ENCODE results near the gene ITPKC. TPM values are rescaled to one million over a fixed set of nuclear protein-coding genes. Genes with fewer than 3 reads are reported as not detected.

Gene ITPKC
- total and polyA plus RNA-seq, 2 of the 13 experiments (the other 11 are each of a cell fraction or from before 2014, with no cell fraction given): 6.9 to 11.2 TPM

DNA sequence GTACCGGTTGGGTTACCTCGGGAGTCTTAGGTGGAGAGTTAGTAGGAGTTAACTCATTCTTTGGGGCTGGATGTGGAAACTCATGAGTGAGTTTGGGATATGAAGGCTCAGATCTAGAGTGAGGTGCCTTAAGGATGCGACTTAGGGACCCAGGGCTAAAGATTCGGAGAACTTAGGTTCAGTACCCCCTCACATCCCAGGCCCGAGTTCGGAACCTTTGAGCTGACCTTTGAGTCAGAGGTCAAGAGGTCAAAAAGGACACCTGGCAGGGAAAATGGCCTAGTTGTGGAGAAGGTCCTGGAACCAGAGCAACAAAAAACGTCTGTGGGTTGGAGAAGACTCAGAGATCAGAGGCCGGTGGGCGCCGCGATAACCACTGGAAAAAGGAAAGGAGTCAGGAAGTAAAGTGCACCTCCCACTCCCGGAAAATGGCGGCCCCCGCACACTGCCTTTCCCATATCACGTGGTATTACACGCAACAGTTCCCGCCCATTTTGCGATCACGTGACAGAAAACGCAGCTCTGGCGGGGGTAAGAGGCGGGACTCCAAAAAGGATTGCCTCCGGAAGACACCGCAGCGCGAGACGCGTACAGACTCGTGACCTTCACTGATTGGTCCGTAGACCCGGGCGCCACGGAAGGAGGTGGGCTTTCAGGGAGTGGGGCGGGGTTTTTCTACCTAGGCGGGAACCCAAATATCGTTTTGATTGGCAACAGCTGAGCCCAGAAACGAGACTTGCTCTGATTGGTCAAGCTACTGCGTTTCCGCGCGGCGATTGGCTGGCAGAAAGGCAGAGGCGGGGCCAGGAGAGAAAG lies 33.4 kb downstream of the ITPKC start, which contains the start of gene ACTMAP (continued):
- TF ChIP-seq ZFP36L1 (CRISPR knock-in tag; IDR thresholded peaks at IDR 0.05): no peak
- TF ChIP-seq GLI4 (CRISPR knock-in tag; IDR thresholded peaks at IDR 0.05; ENCODE audit: borderline replicate concordance): no peak
- no peak for TF ChIP-seq JUN (CRISPR knock-in tag; IDR thresholded peaks at IDR 0.05)
- no peak for TF ChIP-seq NFE2L1 (CRISPR knock-in tag; IDR thresholded peaks at IDR 0.05; ENCODE audit: borderline replicate concordance)
- no peak for TF ChIP-seq NAIF1 (CRISPR knock-in tag; IDR thresholded peaks at IDR 0.05; ENCODE audit: borderline replicate concordance)
- TF ChIP-seq, protein P1, sequence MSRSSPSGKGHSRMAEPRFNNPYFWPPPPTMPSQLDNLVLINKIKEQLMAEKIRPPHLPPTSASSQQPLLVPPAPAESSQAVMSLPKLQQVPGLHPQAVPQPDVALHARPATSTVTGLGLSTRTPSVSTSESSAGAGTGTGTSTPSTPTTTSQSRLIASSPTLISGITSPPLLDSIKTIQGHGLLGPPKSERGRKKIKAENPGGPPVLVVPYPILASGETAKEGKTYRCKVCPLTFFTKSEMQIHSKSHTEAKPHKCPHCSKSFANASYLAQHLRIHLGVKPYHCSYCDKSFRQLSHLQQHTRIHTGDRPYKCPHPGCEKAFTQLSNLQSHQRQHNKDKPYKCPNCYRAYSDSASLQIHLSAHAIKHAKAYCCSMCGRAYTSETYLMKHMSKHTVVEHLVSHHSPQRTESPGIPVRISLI (CRISPR knock-in tag; IDR thresholded peaks at IDR 0.05; ENCODE audit: borderline replicate concordance): no peak
- TF ChIP-seq, protein P2, sequence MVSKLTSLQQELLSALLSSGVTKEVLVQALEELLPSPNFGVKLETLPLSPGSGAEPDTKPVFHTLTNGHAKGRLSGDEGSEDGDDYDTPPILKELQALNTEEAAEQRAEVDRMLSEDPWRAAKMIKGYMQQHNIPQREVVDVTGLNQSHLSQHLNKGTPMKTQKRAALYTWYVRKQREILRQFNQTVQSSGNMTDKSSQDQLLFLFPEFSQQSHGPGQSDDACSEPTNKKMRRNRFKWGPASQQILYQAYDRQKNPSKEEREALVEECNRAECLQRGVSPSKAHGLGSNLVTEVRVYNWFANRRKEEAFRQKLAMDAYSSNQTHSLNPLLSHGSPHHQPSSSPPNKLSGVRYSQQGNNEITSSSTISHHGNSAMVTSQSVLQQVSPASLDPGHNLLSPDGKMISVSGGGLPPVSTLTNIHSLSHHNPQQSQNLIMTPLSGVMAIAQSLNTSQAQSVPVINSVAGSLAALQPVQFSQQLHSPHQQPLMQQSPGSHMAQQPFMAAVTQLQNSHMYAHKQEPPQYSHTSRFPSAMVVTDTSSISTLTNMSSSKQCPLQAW (CRISPR knock-in tag; IDR thresholded peaks at IDR 0.05): no peak
- TF ChIP-seq PAX8 (CRISPR knock-in tag; IDR thresholded peaks at IDR 0.05; ENCODE audit: borderline replicate concordance): no peak
- TF ChIP-seq KLF9 (CRISPR knock-in tag; IDR thresholded peaks at IDR 0.05; ENCODE audit: low read depth): 0 out of 2 replicates have a peak, but pooled peaks have one; percentile 40
- no peak for TF ChIP-seq MED8 (CRISPR knock-in tag; IDR thresholded peaks at IDR 0.05; ENCODE audit: insufficient replicate concordance)
- no peak for TF ChIP-seq CHCHD3 (CRISPR knock-in tag; IDR thresholded peaks at IDR 0.05)
- no peak for TF ChIP-seq NRL (CRISPR knock-in tag; IDR thresholded peaks at IDR 0.05; ENCODE audit: borderline replicate concordance)
- TF ChIP-seq GTF2F1 (IDR thresholded peaks at IDR 0.05; ENCODE audit: low read length): peak; percentile 97; the same call in 1 of the 2 replicates
- no peak for TF ChIP-seq ADNP (CRISPR knock-in tag; IDR thresholded peaks at IDR 0.05)
- TF ChIP-seq, protein P3, sequence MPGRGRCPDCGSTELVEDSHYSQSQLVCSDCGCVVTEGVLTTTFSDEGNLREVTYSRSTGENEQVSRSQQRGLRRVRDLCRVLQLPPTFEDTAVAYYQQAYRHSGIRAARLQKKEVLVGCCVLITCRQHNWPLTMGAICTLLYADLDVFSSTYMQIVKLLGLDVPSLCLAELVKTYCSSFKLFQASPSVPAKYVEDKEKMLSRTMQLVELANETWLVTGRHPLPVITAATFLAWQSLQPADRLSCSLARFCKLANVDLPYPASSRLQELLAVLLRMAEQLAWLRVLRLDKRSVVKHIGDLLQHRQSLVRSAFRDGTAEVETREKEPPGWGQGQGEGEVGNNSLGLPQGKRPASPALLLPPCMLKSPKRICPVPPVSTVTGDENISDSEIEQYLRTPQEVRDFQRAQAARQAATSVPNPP (CRISPR knock-in tag; IDR thresholded peaks at IDR 0.05): no peak
- no peak for TF ChIP-seq ZNF143 (CRISPR knock-in tag; IDR thresholded peaks at IDR 0.05)
- TF ChIP-seq ZNF703 (CRISPR knock-in tag; IDR thresholded peaks at IDR 0.05; ENCODE audit: borderline replicate concordance): no peak
- TF ChIP-seq, protein P4, sequence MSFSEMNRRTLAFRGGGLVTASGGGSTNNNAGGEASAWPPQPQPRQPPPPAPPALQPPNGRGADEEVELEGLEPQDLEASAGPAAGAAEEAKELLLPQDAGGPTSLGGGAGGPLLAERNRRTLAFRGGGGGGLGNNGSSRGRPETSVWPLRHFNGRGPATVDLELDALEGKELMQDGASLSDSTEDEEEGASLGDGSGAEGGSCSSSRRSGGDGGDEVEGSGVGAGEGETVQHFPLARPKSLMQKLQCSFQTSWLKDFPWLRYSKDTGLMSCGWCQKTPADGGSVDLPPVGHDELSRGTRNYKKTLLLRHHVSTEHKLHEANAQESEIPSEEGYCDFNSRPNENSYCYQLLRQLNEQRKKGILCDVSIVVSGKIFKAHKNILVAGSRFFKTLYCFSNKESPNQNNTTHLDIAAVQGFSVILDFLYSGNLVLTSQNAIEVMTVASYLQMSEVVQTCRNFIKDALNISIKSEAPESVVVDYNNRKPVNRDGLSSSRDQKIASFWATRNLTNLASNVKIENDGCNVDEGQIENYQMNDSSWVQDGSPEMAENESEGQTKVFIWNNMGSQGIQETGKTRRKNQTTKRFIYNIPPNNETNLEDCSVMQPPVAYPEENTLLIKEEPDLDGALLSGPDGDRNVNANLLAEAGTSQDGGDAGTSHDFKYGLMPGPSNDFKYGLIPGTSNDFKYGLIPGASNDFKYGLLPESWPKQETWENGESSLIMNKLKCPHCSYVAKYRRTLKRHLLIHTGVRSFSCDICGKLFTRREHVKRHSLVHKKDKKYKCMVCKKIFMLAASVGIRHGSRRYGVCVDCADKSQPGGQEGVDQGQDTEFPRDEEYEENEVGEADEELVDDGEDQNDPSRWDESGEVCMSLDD (CRISPR knock-in tag; IDR thresholded peaks at IDR 0.05; ENCODE audit: borderline replicate concordance): no peak
- TF ChIP-seq FLYWCH1 (CRISPR knock-in tag; IDR thresholded peaks at IDR 0.05): no peak
- no peak for TF ChIP-seq ZNF33A (CRISPR knock-in tag; IDR thresholded peaks at IDR 0.05; ENCODE audit: borderline replicate concordance)
- TF ChIP-seq, protein P5, sequence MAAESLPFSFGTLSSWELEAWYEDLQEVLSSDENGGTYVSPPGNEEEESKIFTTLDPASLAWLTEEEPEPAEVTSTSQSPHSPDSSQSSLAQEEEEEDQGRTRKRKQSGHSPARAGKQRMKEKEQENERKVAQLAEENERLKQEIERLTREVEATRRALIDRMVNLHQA (CRISPR knock-in tag; IDR thresholded peaks at IDR 0.05): no peak
- TF ChIP-seq FOSL2 (CRISPR knock-in tag; IDR thresholded peaks at IDR 0.05): peak; percentile 57
- no peak for TF ChIP-seq ZNF557 (CRISPR knock-in tag; IDR thresholded peaks at IDR 0.05)

Measured in HepG2 (cell line).